B cell (primary cell): ENCODE data around the gene C19orf12. TPM values are rescaled to one million over a fixed set of nuclear protein-coding genes. Genes with fewer than 3 reads are reported as not detected.

ENCODE experiments used
- ATAC-seq: fragments of 200-7000 bp; cut with Tn5 transposase; one replicate; pipeline ENCODE4 v1.10.0; 2021; ENCODE audit warnings: low read depth, mild to moderate bottlenecking, moderate number of reproducible peaks, moderate library complexity
- CTCF ChIA-PET: fragments of 350-600 bp; sonication (Branson Sonifier 250); formaldehyde crosslinking; loops from one replicate; lab custom pipeline; 2021; ENCODE audit warnings: antibody characterized with exemption, inconsistent platforms; lab: Charles Lee
- POLR2A ChIA-PET: fragments of 350-600 bp; sonication (Branson Sonifier 250); formaldehyde crosslinking; loops from one replicate; lab custom pipeline; 2021; ENCODE audit warnings: antibody characterized with exemption; lab: Charles Lee
- DNase-seq: peaks from one replicate; pipeline ENCODE4 v3.0.0; 2013
- H2AFZ ChIP-seq: 2 replicates; pipeline ENCODE4 v1.6.1; 2012; ENCODE audit warnings: mild to moderate bottlenecking, low read depth, low read length; ENCODE audit not compliant: insufficient read depth, poor library complexity, severe bottlenecking
- H3K27ac ChIP-seq, 2 donors: 1 replicate in 1 of 2; 2 replicates in 1 of 2; pipeline ENCODE4 v1.5.1; 2012 to 2013; ENCODE audit warnings: low read length in 2 of 2, mild to moderate bottlenecking in 2 of 2, moderate library complexity in 1 of 2
- H3K27me3 ChIP-seq, 4 experiments: fragments of 200-600 bp in 1 of 4; sonication (generic) in 1 of 4; replicated peaks in 1 of 4; 1 replicate in 2 of 4; 2 replicates in 2 of 4; pipeline versions ENCODE4 v1.6.1 to v1.7.0; 2013 to 2016; ENCODE audit warnings: low read length in 3 of 4, mild to moderate bottlenecking in 2 of 4, mixed read lengths in 1 of 4, moderate library complexity in 1 of 4; ENCODE audit not compliant: insufficient read depth in 4 of 4, control insufficient read depth in 3 of 4; ENCODE audit errors: control extremely low read depth in 1 of 4
- H3K36me3 ChIP-seq, 2 experiments: replicated peaks in 1 of 2; 1 replicate in 1 of 2; 2 replicates in 1 of 2; pipeline versions ENCODE4 v1.6.1 to v1.7.1; 2013; ENCODE audit warnings: low read length in 1 of 2; ENCODE audit not compliant: insufficient read depth in 2 of 2, control insufficient read depth in 1 of 2; ENCODE audit errors: control extremely low read depth in 1 of 2, extremely low read depth in 1 of 2
- H3K4me1 ChIP-seq, 2 donors: fragments of 200-600 bp in 1 of 2; sonication (generic) in 1 of 2; 1 replicate in 1 of 2; 2 replicates in 1 of 2; pipeline versions ENCODE4 v1.5.1 to v1.6.1; 2013 to 2017; ENCODE audit warnings: low read length in 2 of 2; ENCODE audit not compliant: control insufficient read depth in 2 of 2, insufficient read depth in 2 of 2
- H3K4me2 ChIP-seq: replicated peaks from 2 replicates; pipeline ENCODE3; 2012; ENCODE audit warnings: mild to moderate bottlenecking, low read depth, low read length; ENCODE audit not compliant: poor library complexity, severe bottlenecking
- H3K4me3 ChIP-seq, 5 experiments: fragments of 200-600 bp in 1 of 5; sonication (generic) in 1 of 5; 1 replicate in 3 of 5; 2 replicates in 2 of 5; pipeline versions ENCODE4 v1.5.1 to v1.7.0; 2011 to 2016; ENCODE audit warnings: low read length in 4 of 5, mild to moderate bottlenecking in 4 of 5, low read depth in 2 of 5, control low read depth in 1 of 5, moderate library complexity in 1 of 5; ENCODE audit not compliant: insufficient read depth in 1 of 5; ENCODE audit errors: control extremely low read depth in 1 of 5, extremely low read depth in 1 of 5
- H3K79me2 ChIP-seq: fragments of 200-600 bp; sonication (generic); one replicate; pipeline ENCODE4 v1.6.0; 2016; ENCODE audit warnings: low read length; ENCODE audit not compliant: control insufficient read depth, insufficient read depth
- H3K9ac ChIP-seq: fragments of 200-600 bp; sonication (generic); 2 replicates; pipeline ENCODE4 v1.6.1; 2017; ENCODE audit warnings: mild to moderate bottlenecking, low read length, moderate library complexity
- H3K9me3 ChIP-seq, 3 donors: one replicate each; pipeline versions ENCODE4 v1.6.1 to v1.7.1; 2013; ENCODE audit warnings: low read length in 2 of 3; ENCODE audit not compliant: control insufficient read depth in 2 of 3, insufficient read depth in 1 of 3; ENCODE audit errors: control extremely low read depth in 1 of 3
- H4K20me1 ChIP-seq: 2 replicates; pipeline ENCODE4 v1.6.0; 2012; ENCODE audit warnings: mild to moderate bottlenecking, low read length; ENCODE audit not compliant: insufficient read depth, control insufficient read depth, poor library complexity, severe bottlenecking
- H3K27ac Mint-ChIP-seq: one replicate; pipeline ENCODE4 v1.8.0; 2021; ENCODE audit warnings: mixed read lengths
- H3K27me3 Mint-ChIP-seq: one replicate; pipeline ENCODE4 v1.8.0; 2021; ENCODE audit warnings: mixed read lengths
- H3K4me1 Mint-ChIP-seq: one replicate; pipeline ENCODE4 v1.8.0; 2021; ENCODE audit warnings: mixed read lengths
- H3K4me3 Mint-ChIP-seq: one replicate; pipeline ENCODE4 v1.8.0; 2021; ENCODE audit warnings: mixed read lengths
- H3K9me3 Mint-ChIP-seq: one replicate; pipeline ENCODE4 v1.8.0; 2022; ENCODE audit warnings: mixed read lengths; ENCODE audit not compliant: insufficient read depth
- CTCF ChIP-seq: fragments of 200-600 bp; IDR thresholded peaks from one replicate; pipeline ENCODE4 v1.8.0; 2022; ENCODE audit warnings: antibody characterized with exemption, mild to moderate bottlenecking
- EZH2 ChIP-seq: IDR thresholded peaks from 2 replicates; pipeline ENCODE4 v1.6.1; 2012; ENCODE audit warnings: borderline replicate concordance, low read depth, mild to moderate bottlenecking, moderate library complexity, low read length; ENCODE audit not compliant: insufficient read depth, poor library complexity, severe bottlenecking
- WGBS: methylation state at CpG from one replicate; pipeline ENCODE4 v1.1.5; 2013; ENCODE audit warnings: missing lambda C conversion rate; ENCODE audit not compliant: insufficient coverage; 5-methylcytosine and 5-hydroxymethylcytosine counted together
- intact Hi-C: fragments of 100-400 bp; cut with micrococcal nuclease; formaldehyde crosslinking; loops from one replicate; pipeline ENCODE4 v1.10.0; 2022
- polyA plus RNA-seq: library from polyadenylated mRNA; depleted of rRNA; stranded (reverse); fragments of >200 nt; gene quantifications from 2 replicates; pipeline ENCODE4 v1.2.3, GENCODE V29; 2012
- total RNA-seq, 2 donors: library from RNA; stranded (reverse); fragments of 120-200 nt in 1 of 2; gene quantifications; 1 replicate in 1 of 2; 2 replicates in 1 of 2; pipeline versions ENCODE4 v1.2.3 to v1.2.4, GENCODE V29; 2013 to 2022

The C19orf12 gene
- total and polyA plus RNA-seq, 2 donors (not counting 1 experiment from before 2014, with no cell fraction given), result 12.6 to 29.4 TPM

GRCh38 chr19:29763196-29763595 lies 48.1 kb upstream of the C19orf12 start:
- Histone ChIP-seq H3K36me3 (no peaks in the 10 kb centered on the region), H2AFZ (no peak overlapping the region), H4K20me1 (no peaks in the 10 kb centered on the region), H3K4me1 (peaks cover 8% of the 10 kb centered on the region in 2 donors), H3K4me2 (no peak overlapping the region), H3K27ac (no peak overlapping the region), H3K9ac (no peak overlapping the region), H3K9me3 (peaks cover 0 to 5% (median 0%) of the 10 kb centered on the region in 3 donors), H3K27me3 (peaks cover 0 to 6% (median 0%) of the 10 kb centered on the region in 4 experiments), H3K4me3 (no peak overlapping the region), H3K79me2 (no peaks in the 10 kb centered on the region)
- Mint-ChIP-seq H3K27me3 (peaks cover 13% of the 10 kb centered on the region), H3K4me1 (peaks cover 3% of the 10 kb centered on the region), H3K4me3 (no peak overlapping the region), H3K27ac (no peak overlapping the region), H3K9me3 (no peaks in the 10 kb centered on the region)
- intact Hi-C loops, result no loop called here
- ChIA-PET POLR2A (no interaction called here), CTCF (interaction anchor here (0.6 to 6.4 kb wide), 4 partner anchors 11 to 110 kb away, joined by 3 to 71 read pairs (median 4); no protein-coding TSS in a partner anchor)
- ATAC-seq (no peak), DNase-seq (no peak)
- no peak for TF ChIP-seq CTCF
- TF ChIP-seq EZH2, result no peak
- WGBS, result 100% methylated on average over 1 of the region's 4 CpGs

GRCh38 chr19:29761575-29762232 lies 46.6 kb upstream of the C19orf12 start:
- ChIA-PET POLR2A (no interaction called here), CTCF (interaction anchor here (0.6 to 6.4 kb wide), 9 partner anchors 9 to 135 kb away, joined by 3 to 71 read pairs (median 3); no protein-coding TSS in a partner anchor)
- Mint-ChIP-seq H3K4me3 (no peak overlapping the region), H3K4me1 (peaks cover 3% of the 10 kb centered on the region), H3K27ac (no peak overlapping the region), H3K27me3 (peaks cover 13% of the 10 kb centered on the region), H3K9me3 (no peaks in the 10 kb centered on the region)
- Histone ChIP-seq H3K4me3 (no peak overlapping the region), H3K9me3 (peaks cover 0 to 5% (median 0%) of the 10 kb centered on the region in 3 donors), H3K4me2 (no peak overlapping the region), H2AFZ (no peak overlapping the region), H3K27me3 (peaks cover 0 to 6% (median 0%) of the 10 kb centered on the region in 4 experiments), H3K36me3 (no peaks in the 10 kb centered on the region), H4K20me1 (no peaks in the 10 kb centered on the region), H3K79me2 (no peaks in the 10 kb centered on the region), H3K9ac (no peak overlapping the region), H3K27ac (no peak overlapping the region), H3K4me1 (peaks cover 8% of the 10 kb centered on the region in 2 donors)
- DNase-seq (no peak), ATAC-seq (no peak)
- intact Hi-C loops, result no loop called here
- 77% methylated on average over 12 of the region's 14 CpGs for WGBS
- TF ChIP-seq EZH2, result no peak
